Mesothelial cell of epicardium (in vitro differentiated cells): ENCODE measurements around the gene MELK. TPM values are rescaled to one million over a fixed set of nuclear protein-coding genes. Genes with fewer than 3 reads are reported as not detected.

Source experiments
- DNase-seq, 2 experiments: peaks; one replicate each; pipeline ENCODE4 v3.0.0; 2021; ENCODE audit warnings: low spot score in 2 of 2; ENCODE audit not compliant: unreplicated experiment in 2 of 2
- H3K27ac Mint-ChIP-seq: 2 replicates; pipeline ENCODE4 v1.8.0; 2021; ENCODE audit warnings: mixed read lengths
- H3K27me3 Mint-ChIP-seq: 2 replicates; pipeline ENCODE4 v1.8.0; 2021; ENCODE audit warnings: low read depth, mixed read lengths
- H3K36me3 Mint-ChIP-seq: 2 replicates; pipeline ENCODE4 v1.8.0; 2021; ENCODE audit warnings: mixed read lengths
- H3K4me1 Mint-ChIP-seq: 2 replicates; pipeline ENCODE4 v1.8.0; 2021; ENCODE audit warnings: mixed read lengths
- H3K4me3 Mint-ChIP-seq: 2 replicates; pipeline ENCODE4 v1.8.0; 2021; ENCODE audit warnings: mild to moderate bottlenecking, moderate library complexity, mixed read lengths
- H3K9me3 Mint-ChIP-seq: 2 replicates; pipeline ENCODE4 v1.8.0; 2021; ENCODE audit warnings: mixed read lengths
- CTCF ChIP-seq: fragments of 200-600 bp; sonication (generic); IDR thresholded peaks from one replicate; pipeline ENCODE4 v1.5.0; 2021; ENCODE audit warnings: antibody characterized with exemption; ENCODE audit not compliant: unreplicated experiment
- total RNA-seq: library from RNA; stranded (reverse); gene quantifications from 3 replicates; pipeline ENCODE4 v1.2.1, GENCODE V29; 2021

Gene MELK
- total RNA-seq, 1 donor from 2014 or later: 15.4 TPM

- Mint-ChIP-seq H3K9me3 (no peaks in the 10 kb centered on the region), H3K27me3 (no peaks in the 10 kb centered on the region), H3K4me1 (no peaks in the 10 kb centered on the region), H3K27ac (no peak overlapping the region), H3K36me3 (peaks cover 21% of the 10 kb centered on the region), H3K4me3 (no peak overlapping the region)
- no peak for TF ChIP-seq CTCF
- DNase-seq: no peak
Measured at GRCh38 chr9:36592801-36593583, 20.3 kb downstream of the MELK start.

- peaks cover 6% of the 10 kb centered on the region for H3K4me1 Mint-ChIP-seq
- peaks cover 17% of the 10 kb centered on the region for H3K36me3 Mint-ChIP-seq
- H3K27me3 Mint-ChIP-seq: no peaks in the 10 kb centered on the region
- no peak overlapping the region for H3K27ac Mint-ChIP-seq
- DNase-seq: no peak
- TF ChIP-seq CTCF: no peak
- H3K9me3 Mint-ChIP-seq: no peaks in the 10 kb centered on the region
- H3K4me3 Mint-ChIP-seq: no peak overlapping the region
Measured at GRCh38 chr9:36594213-36594612, 21.5 kb downstream of the MELK start.

- Mint-ChIP-seq H3K36me3 (peaks cover 10% of the 10 kb centered on the region), H3K27ac (no peak overlapping the region), H3K4me1 (peaks cover 6% of the 10 kb centered on the region), H3K9me3 (no peaks in the 10 kb centered on the region), H3K27me3 (no peaks in the 10 kb centered on the region), H3K4me3 (no peak overlapping the region)
- no peak for TF ChIP-seq CTCF
- no peak for DNase-seq
Measured at GRCh38 chr9:36597412-36598178, 24.9 kb downstream of the MELK start.

GRCh38 chr9:36598273-36598672, 25.6 kb downstream of the MELK start:
- no peak overlapping the region for H3K4me3 Mint-ChIP-seq
- DNase-seq: no peak
- no peak for TF ChIP-seq CTCF
- H3K27me3 Mint-ChIP-seq: no peaks in the 10 kb centered on the region
- no peaks in the 10 kb centered on the region for H3K9me3 Mint-ChIP-seq
- peaks cover 6% of the 10 kb centered on the region for H3K4me1 Mint-ChIP-seq
- no peak overlapping the region for H3K27ac Mint-ChIP-seq
- H3K36me3 Mint-ChIP-seq: peaks cover 14% of the 10 kb centered on the region

GRCh38 chr9:36603006-36603405, 30.3 kb downstream of the MELK start:
- no peak for DNase-seq
- H3K4me1 Mint-ChIP-seq: peaks cover 6% of the 10 kb centered on the region
- no peak overlapping the region for H3K27ac Mint-ChIP-seq
- H3K9me3 Mint-ChIP-seq: no peaks in the 10 kb centered on the region
- no peak overlapping the region for H3K4me3 Mint-ChIP-seq
- no peak for TF ChIP-seq CTCF
- peaks cover 14% of the 10 kb centered on the region for H3K36me3 Mint-ChIP-seq
- no peaks in the 10 kb centered on the region for H3K27me3 Mint-ChIP-seq
